Ovary (tissue), 3 donors: ENCODE data around the gene KCNK16.

ENCODE experiments used
- CTCF ChIP-seq, 3 donors: fragments of 450-650 bp in 2 of 3; fragments of 200-600 bp in 1 of 3; IDR thresholded peaks; one replicate each; pipeline versions ENCODE4 v1.5.1 to v1.8.0; 2016 to 2022; ENCODE audit warnings: antibody characterized with exemption in 3 of 3, mild to moderate bottlenecking in 1 of 3
- POLR2A ChIP-seq: fragments of 450-650 bp; IDR thresholded peaks from one replicate; pipeline ENCODE4 v1.6.1; 2017; ENCODE audit warnings: antibody characterized with exemption, mild to moderate bottlenecking, moderate library complexity
- donor health status: DM: no; HTN: no; CAD: no.

- TF ChIP-seq CTCF (IDR thresholded peaks at IDR 0.05) (no peak), POLR2A (no peak)
These were observed 8.2 kb downstream of the KCNK16 start, which contains the start of gene KCNK17 for GRCh38 chr6:39314273-39314795.
